GM21786 (cell line): ENCODE results near the gene FCGR2B.
"Not testable (repeated sequence)": the region's sequence is repeated elsewhere in the genome, so short reads cannot be mapped to it uniquely, and the experiment has no call there.

ENCODE experiments used
- ATAC-seq: cut with Tn5 transposase; IDR thresholded peaks from one replicate; pipeline ENCODE4 v1.9.1; 2021; ENCODE audit not compliant: unreplicated experiment

The FCGR2B gene

GRCh38 chr1:161662684-161663339 lies at the start of gene FCGR2B:
TSS of gene FCGR2B (plus strand) at chr1:161663143. CDS start at chr1:161663242, 99 bp downstream.
- ATAC-seq = peak; percentile 63

- not testable (repeated sequence) for ATAC-seq
Measured at GRCh38 chr1:161616417-161616816, 46.5 kb upstream of the FCGR2B start.

DNA sequence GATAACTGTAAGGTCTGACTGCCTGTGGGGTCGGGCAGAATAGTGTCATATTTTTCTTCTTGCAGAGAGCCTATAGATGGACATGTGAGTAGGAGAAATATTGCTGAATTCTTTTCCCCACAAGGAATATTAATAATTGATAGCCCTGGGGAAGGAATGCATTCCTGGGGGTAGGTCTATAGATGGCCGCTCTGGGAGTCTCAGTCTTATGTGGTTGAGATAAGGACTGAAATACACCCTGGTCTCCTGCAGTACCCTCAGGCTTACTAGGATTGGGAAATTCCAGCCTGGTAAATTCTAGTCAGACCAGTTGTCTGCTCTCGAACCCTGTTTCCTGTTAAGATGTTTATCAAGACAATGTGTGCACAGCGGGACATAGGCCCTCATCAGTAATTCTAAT lies 44.4 kb upstream of the FCGR2B start:
- ATAC-seq = not testable (repeated sequence)

DNA sequence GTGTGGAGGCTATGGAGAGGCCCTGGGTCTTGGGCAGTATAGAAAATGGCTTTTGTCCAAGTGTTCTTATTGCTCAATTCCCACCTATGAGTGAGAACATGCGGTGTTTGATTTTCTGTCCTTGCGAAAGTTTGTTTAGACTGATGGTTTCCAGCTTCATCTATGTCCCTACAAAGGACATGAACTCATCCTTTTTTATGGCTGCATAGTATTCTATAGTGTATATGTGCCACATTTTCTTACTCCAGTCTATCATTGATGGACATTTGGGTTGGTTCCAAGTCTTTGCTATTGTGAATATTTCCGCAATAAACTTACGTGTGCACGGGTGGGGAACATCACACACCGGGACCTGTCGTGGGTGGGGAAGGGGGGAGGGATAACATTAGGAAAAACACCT lies 42.5 kb upstream of the FCGR2B start:
- not testable (repeated sequence) for ATAC-seq

DNA sequence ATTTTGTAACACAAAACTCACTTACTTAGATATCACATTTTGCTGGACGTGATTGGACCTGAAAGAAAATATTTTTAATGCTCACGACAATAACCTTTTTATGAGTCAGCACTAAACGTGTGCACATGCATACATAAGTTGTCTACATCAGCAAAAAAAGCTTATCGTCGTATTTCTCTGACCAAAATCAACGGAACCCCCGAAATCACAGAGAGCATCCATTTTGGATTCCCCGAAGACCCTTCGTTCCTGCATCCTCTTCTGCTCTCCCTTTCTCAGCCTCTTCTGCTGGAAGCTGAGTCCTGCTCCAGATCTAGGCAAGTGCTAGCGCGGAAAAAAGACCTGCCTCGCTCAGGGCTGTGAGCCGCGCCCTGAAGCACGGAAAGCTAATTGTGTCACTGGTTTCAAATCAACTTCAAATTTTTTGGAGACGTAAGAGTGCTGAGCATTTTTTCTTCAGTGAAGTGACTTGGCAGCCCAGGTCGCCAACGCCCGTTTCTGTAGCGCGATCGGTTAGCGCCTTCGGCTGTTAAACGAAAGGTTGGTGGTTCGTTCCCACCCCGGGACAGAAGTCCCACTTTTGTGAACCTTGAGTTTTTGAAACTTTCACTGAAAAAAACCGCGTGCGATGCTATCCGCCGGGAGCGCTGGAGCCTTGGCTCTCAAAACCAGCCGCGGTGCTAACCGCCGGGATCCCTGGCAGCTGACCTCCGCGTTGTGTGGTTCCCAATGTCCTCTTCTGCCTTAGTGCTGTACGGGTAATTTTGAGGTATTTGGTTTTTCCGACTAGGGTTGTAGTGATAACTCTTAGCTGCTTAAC lies 41.6 kb upstream of the FCGR2B start:
- not testable (repeated sequence) for ATAC-seq

GRCh38 chr1:161622054-161622453 lies 40.9 kb upstream of the FCGR2B start:
- not testable (repeated sequence) for ATAC-seq

- ATAC-seq = peak; percentile 45
Measured at GRCh38 chr1:161623401-161624051, 39.4 kb upstream of the FCGR2B start.

GRCh38 chr1:161624605-161625004 lies 38.3 kb upstream of the FCGR2B start:
- not testable (repeated sequence) for ATAC-seq

DNA sequence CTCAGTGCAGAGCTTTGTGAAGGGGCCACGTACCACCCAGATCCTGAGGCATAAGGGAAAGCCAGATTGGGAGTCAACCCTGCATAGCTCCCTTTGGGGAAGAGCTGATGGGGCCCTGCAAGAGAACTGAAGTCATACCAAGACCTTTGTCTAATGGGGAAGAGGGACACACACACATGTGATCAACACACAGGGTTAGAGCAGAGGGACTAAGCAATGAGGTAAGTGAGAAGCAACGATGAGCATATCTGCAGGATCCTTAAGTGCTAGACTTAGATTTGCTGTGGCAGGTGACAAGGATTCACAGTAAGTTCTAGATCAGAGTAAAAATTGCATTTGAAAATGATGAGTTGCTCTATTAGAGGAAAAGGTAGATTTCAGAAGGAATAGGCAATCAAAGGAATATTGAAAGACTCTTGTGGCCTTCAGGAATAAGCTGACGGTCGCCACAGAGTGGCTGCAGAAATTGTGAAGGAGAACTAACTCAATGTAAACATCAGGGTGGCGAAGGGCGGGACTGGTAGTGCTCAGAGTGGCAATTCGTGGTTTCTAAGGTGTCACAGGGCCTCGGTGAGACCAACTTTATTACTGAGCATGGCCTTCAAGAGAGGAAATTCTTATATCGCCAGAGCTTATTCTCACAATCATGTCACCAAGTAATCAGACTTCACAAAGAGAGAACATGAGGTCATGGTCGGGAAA lies 36.3 kb upstream of the FCGR2B start:
- ATAC-seq = not testable (repeated sequence)

DNA sequence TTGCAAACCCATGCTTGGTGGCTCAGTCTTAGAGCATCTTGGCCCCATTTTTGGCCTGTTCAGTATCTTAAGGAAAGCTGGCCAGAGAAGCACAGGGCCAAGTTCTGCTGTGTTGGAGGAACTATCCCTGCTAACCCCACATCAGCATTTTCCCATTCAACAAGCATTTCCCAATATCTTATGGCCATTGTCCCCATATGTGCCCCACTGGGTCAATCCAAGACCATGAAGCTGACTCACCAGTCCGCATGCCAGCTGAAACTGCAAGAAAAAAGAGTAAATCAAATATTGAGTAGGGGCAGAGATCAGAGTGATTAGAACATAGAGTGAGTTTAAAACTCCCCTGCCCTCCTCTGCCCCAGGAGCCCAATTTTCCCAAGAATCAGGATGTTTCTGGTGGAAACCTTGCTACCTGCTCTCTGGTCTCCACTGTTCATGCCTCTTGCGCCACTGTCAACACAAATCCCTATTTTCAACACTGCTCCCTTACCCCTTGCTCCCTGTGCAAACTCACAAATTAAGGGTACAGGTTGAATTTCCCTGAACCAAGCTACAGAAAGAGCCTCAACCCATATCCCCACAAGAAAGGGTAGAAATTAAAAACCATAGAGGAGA lies 32.7 kb upstream of the FCGR2B start:
- ATAC-seq = not testable (repeated sequence)

DNA sequence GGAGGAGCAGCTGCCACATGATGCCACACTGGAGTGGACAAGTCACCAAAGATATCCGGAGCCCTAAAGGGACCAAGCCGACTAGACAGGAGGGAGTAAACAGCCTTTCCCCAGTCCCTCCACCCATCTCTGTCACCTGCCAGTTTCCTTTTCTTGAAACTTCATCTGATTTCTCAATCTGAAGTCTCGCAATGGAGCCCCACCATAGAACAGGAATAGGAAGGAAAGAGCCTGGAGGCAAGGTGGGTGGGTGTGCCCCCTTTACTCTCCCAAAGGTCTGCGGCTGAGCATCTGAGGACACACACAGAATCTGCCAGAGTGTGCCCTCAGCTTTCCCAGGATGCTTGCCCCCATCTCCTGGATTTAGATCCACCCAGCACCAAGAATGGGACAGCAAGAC lies 31.9 kb upstream of the FCGR2B start, which contains the start of gene FCGR3B:
TSS of gene FCGR3B (minus strand) at position 101 of the 400 bp plus-strand sequence. CDS start at position 19, 82 bp downstream.
- no peak for ATAC-seq

GRCh38 chr1:161634993-161635392 lies 27.9 kb upstream of the FCGR2B start:
- not testable (repeated sequence) for ATAC-seq

- ATAC-seq = not testable (repeated sequence)
Measured at GRCh38 chr1:161636189-161636782, 26.7 kb upstream of the FCGR2B start.

- ATAC-seq = not testable (repeated sequence)
Measured at GRCh38 chr1:161636976-161637375, 26.0 kb upstream of the FCGR2B start.

GRCh38 chr1:161638251-161638993 lies 24.5 kb upstream of the FCGR2B start:
- not testable (repeated sequence) for ATAC-seq

GRCh38 chr1:161639203-161639602 lies 23.7 kb upstream of the FCGR2B start:
- ATAC-seq = not testable (repeated sequence)

- ATAC-seq = not testable (repeated sequence)
Measured at GRCh38 chr1:161642697-161643096, 20.2 kb upstream of the FCGR2B start.

DNA sequence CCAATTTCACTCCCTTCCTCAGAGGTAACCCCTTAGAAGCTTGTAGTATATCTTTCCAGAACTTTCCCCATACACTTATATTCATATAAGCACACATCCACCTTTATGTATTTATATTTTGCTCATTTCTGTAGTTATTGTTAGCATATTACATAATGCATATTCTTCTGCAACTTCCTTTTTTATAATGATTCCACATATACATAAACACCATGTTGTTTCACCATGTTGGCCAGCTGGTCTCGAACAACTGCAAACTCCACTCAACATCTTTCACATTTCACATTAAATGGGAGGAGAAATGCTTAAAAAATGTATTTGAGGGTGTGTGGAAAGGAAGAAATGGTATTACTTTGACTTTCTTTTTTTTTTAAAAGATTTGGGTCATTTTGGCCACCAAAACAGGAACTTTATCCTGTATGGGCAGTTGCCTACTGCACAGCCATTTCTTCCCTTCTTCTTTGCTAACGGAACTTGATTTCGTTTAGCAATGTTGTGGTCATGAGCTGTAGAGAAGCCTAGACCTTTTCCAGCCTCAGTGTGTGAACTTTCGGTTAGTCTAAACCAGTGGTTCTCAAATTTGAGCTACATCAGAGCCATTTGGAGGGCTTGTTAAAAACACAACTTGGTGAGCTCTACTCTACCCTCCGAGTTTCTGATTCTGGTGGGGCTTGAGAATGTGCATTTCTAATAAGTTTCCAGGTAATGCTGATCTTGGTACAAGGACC lies 19.3 kb upstream of the FCGR2B start:
- not testable (repeated sequence) for ATAC-seq

GRCh38 chr1:161644855-161645254 lies 18.1 kb upstream of the FCGR2B start:
- not testable (repeated sequence) for ATAC-seq
